Cardiac muscle cell (in vitro differentiated cells and primary cell): Measurements from ENCODE around the gene SP7. TPM values are rescaled to one million over a fixed set of nuclear protein-coding genes. Genes with fewer than 3 reads are reported as not detected.
"Not testable (repeated sequence)": the region's sequence is repeated elsewhere in the genome, so short reads cannot be mapped to it uniquely, and the experiment has no call there.

Source experiments
- DNase-seq, 2 donors: peaks; one replicate each; pipeline versions ENCODE4 v3.0.0 to v3.0.0-alpha.2; 2010 to 2017; ENCODE audit warnings: low read depth in 1 of 2, low spot score in 1 of 2
- H3K27ac ChIP-seq: fragments of 200-600 bp; sonication (generic); 2 replicates; pipeline ENCODE4 v1.5.1; 2016
- H3K27me3 ChIP-seq: fragments of 200-600 bp; sonication (generic); 2 replicates; pipeline ENCODE4 v1.6.0; 2016; ENCODE audit warnings: control low read depth
- H3K36me3 ChIP-seq: fragments of 200-600 bp; sonication (generic); 2 replicates; pipeline ENCODE4 v1.5.1; 2016; ENCODE audit warnings: control low read depth
- H3K4me1 ChIP-seq: fragments of 200-600 bp; sonication (generic); 2 replicates; pipeline ENCODE4 v1.8.1; 2017; ENCODE audit warnings: low read depth, mild to moderate bottlenecking, mixed run types
- H3K4me3 ChIP-seq: fragments of 200-600 bp; sonication (generic); 2 replicates; pipeline ENCODE4 v1.5.1; 2016; ENCODE audit warnings: mild to moderate bottlenecking
- H3K9me3 ChIP-seq: fragments of 200-600 bp; sonication (generic); 2 replicates; pipeline ENCODE4 v1.5.1; 2017; ENCODE audit warnings: low read depth, mild to moderate bottlenecking, control low read depth
- polyA plus RNA-seq: library from polyadenylated mRNA; unstranded; fragments of >200 nt; fragmentation: Nextera tagmentation; extraction: Ambion mirVana; gene quantifications from 2 replicates; pipeline ENCODE4 v1.2.1, GENCODE V29; 2016
- total RNA-seq: library from RNA; depleted of rRNA; stranded (reverse); fragments of >200 nt; gene quantifications from 2 replicates; pipeline ENCODE4 v1.2.3, GENCODE V29; 2016
- TF ChIP-seq, protein P1 (sequence below): IDR thresholded peaks from 2 replicates; pipeline ENCODE4 v1.5.1; 2012; ENCODE audit warnings: low read depth, mild to moderate bottlenecking, low read length

SP7 gene
- total and polyA plus RNA-seq, 2 experiments from 2014 or later: 0.39 to 0.45 TPM

GRCh38 chr12:53298164-53298563 lies 38.0 kb downstream of the SP7 start:
- H3K27me3 ChIP-seq: no peaks in the 10 kb centered on the region
- H3K27ac ChIP-seq: no peak overlapping the region
- DNase-seq: peak in 1 of 2 donors; percentile 89
- TF ChIP-seq, protein P1, sequence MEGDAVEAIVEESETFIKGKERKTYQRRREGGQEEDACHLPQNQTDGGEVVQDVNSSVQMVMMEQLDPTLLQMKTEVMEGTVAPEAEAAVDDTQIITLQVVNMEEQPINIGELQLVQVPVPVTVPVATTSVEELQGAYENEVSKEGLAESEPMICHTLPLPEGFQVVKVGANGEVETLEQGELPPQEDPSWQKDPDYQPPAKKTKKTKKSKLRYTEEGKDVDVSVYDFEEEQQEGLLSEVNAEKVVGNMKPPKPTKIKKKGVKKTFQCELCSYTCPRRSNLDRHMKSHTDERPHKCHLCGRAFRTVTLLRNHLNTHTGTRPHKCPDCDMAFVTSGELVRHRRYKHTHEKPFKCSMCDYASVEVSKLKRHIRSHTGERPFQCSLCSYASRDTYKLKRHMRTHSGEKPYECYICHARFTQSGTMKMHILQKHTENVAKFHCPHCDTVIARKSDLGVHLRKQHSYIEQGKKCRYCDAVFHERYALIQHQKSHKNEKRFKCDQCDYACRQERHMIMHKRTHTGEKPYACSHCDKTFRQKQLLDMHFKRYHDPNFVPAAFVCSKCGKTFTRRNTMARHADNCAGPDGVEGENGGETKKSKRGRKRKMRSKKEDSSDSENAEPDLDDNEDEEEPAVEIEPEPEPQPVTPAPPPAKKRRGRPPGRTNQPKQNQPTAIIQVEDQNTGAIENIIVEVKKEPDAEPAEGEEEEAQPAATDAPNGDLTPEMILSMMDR: no peak
- no peak overlapping the region for H3K4me3 ChIP-seq
- H3K9me3 ChIP-seq: no peaks in the 10 kb centered on the region
- peaks cover 9% of the 10 kb centered on the region for H3K4me1 ChIP-seq
- H3K36me3 ChIP-seq: peaks cover 11% of the 10 kb centered on the region

DNA sequence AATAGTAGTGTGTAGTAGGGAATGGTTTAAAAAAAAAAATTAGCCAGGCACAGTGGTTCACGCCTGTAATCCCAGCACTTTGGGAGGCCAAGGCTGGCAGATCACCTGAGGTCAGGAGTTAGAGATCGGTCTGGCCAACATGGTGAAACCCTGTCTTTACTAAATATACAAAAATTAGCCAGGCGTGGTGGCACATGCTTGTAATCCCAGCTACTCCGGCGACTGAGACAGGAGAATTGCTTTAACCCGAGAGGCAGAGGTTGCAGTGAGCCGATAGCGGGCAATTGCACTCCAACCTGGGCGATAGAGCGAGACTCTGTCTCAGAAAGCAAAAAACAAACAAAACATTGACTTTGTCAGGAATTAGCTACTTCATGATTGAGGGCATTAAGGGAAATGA lies 39.0 kb downstream of the SP7 start:
- DNase-seq, H3K4me3 ChIP-seq, H3K9me3 ChIP-seq, H3K27ac ChIP-seq, H3K36me3 ChIP-seq, H3K4me1 ChIP-seq, H3K27me3 ChIP-seq: not testable (repeated sequence)

GRCh38 chr12:53295891-53296219 lies 40.3 kb downstream of the SP7 start:
- TF ChIP-seq, protein P1: no peak
- H3K36me3 ChIP-seq: peaks cover 8% of the 10 kb centered on the region
- H3K4me3 ChIP-seq: peak overlapping the region; percentile 83
- H3K27ac ChIP-seq: peak overlapping the region; percentile 87
- no peaks in the 10 kb centered on the region for H3K27me3 ChIP-seq
- no peak for DNase-seq
- H3K4me1 ChIP-seq: peaks cover 9% of the 10 kb centered on the region
- no peaks in the 10 kb centered on the region for H3K9me3 ChIP-seq

GRCh38 chr12:53295070-53295890 lies 40.9 kb downstream of the SP7 start, which contains the start of gene PFDN5:
Gene PFDN5, plus strand, starts transcription at chr12:53295542. Its CDS starts 26 bp downstream, at chr12:53295568.
- Histone ChIP-seq H3K36me3 (peaks cover 8% of the 10 kb centered on the region), H3K4me1 (peaks cover 9% of the 10 kb centered on the region), H3K4me3 (peak within 1 kb of the TSS; percentile 83), H3K27me3 (no peaks in the 10 kb centered on the region), H3K9me3 (no peaks in the 10 kb centered on the region), H3K27ac (peak within 1 kb of the TSS; percentile 87)
- TF ChIP-seq, protein P1: no peak
- DNase-seq: peak; percentile 91 to 96

DNA sequence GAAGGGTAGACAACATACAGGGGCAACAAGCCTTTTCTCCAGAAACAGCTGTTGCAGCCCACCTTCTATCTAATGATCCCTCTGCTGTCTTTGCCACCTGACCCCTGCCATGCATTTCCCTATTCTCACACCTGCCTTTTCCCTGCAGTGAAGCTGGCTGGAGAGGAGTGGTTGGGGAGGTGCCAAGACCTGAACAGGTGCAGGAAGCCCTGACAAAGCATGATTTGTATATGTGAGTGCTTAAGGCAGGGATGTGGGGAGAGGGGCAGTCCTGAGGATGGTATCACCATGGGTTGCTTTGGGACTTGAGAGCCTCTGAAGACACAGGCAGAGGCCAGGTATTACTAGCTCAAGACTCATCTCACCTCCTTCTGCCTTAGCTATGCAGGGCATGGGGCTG lies 43.7 kb downstream of the SP7 start:
- no peaks in the 10 kb centered on the region for H3K9me3 ChIP-seq
- H3K27ac ChIP-seq: no peak overlapping the region
- no peaks in the 10 kb centered on the region for H3K27me3 ChIP-seq
- H3K4me1 ChIP-seq: peaks cover 6% of the 10 kb centered on the region
- TF ChIP-seq, protein P1: no peak
- H3K4me3 ChIP-seq: no peak overlapping the region
- DNase-seq: no peak
- H3K36me3 ChIP-seq: no peaks in the 10 kb centered on the region

DNA sequence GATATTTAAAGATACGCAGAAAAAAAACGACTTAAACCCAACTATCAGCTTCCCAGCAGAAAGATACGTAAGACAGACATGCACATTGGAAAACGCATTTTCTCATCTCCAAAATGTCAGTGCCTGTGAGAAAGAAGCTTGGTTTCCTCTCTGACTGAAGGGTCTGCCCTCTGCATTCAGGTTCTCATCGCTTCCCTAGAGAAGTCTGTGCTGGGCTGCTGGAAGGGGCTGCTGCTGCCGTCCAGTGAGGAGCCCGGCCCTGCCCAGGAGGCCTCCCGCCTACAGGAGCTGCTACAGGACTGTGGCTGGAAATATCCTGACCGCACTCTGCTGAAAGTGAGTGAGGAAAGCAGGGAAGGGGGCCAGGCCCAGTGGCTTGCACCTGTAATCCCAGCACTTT lies 45.5 kb downstream of the SP7 start:
- Histone ChIP-seq H3K36me3 (no peaks in the 10 kb centered on the region), H3K27me3 (no peaks in the 10 kb centered on the region), H3K27ac (no peak overlapping the region), H3K4me3 (no peak overlapping the region), H3K9me3 (no peaks in the 10 kb centered on the region), H3K4me1 (no peaks in the 10 kb centered on the region)
- DNase-seq: no peak
- TF ChIP-seq, protein P1: no peak
